GM23338 (cell line): ENCODE results near the gene LEAP2.
A peak's percentile ranks its signal among the peaks of the same experiment; 100 is the strongest.

Experiments
- CREB1 ChIP-seq: fragments of 250-450 bp; sonication (Bioruptor Pico); IDR thresholded peaks from 2 replicates; pipeline ENCODE4 v1.5.0; 2020; ENCODE audit warnings: low read depth, mild to moderate bottlenecking, moderate library complexity
- EZH2 ChIP-seq: fragments of 200-600 bp; sonication (generic); IDR thresholded peaks from one replicate; pipeline ENCODE4 v1.8.0; 2017; ENCODE audit warnings: antibody characterized with exemption, mild to moderate bottlenecking, low read depth; ENCODE audit not compliant: unreplicated experiment
- EZH2phosphoT487 ChIP-seq: fragments of 200-600 bp; sonication (generic); IDR thresholded peaks from one replicate; pipeline ENCODE4 v1.8.1; 2018; ENCODE audit warnings: antibody characterized with exemption; ENCODE audit not compliant: unreplicated experiment
- JUNB ChIP-seq: IDR thresholded peaks from one replicate; pipeline ENCODE4 v1.6.1; 2016; ENCODE audit warnings: antibody characterized with exemption; ENCODE audit not compliant: unreplicated experiment
- POLR2AphosphoS5 ChIP-seq: IDR thresholded peaks from 2 replicates; pipeline ENCODE4 v1.6.1; 2016; ENCODE audit warnings: antibody characterized with exemption, low read depth
- STAT1 ChIP-seq: IDR thresholded peaks from one replicate; pipeline ENCODE4 v1.6.1; 2016; ENCODE audit warnings: antibody characterized with exemption; ENCODE audit not compliant: unreplicated experiment
- ZNF114 ChIP-seq: fragments of 250-450 bp; sonication (Bioruptor Pico); IDR thresholded peaks from 2 replicates; pipeline ENCODE4 v1.5.0; 2020; ENCODE audit warnings: mild to moderate bottlenecking, moderate library complexity
- TF ChIP-seq, protein P1 (sequence below), 2 experiments: fragments of 200-600 bp in 1 of 2; sonication (generic) in 1 of 2; conservative IDR thresholded peaks; 2 replicates each; pipeline versions ENCODE4 v1.5.1 to v1.6.1; 2016 to 2017; ENCODE audit warnings: antibody characterized with exemption in 2 of 2, low read depth in 2 of 2, mild to moderate bottlenecking in 2 of 2, moderate library complexity in 1 of 2
- TF ChIP-seq, protein P2 (sequence below): IDR thresholded peaks from one replicate; pipeline ENCODE4 v1.6.1; 2018; ENCODE audit warnings: antibody characterized with exemption; ENCODE audit not compliant: unreplicated experiment
- TF ChIP-seq, protein P3 (sequence below): IDR thresholded peaks from 2 replicates; pipeline ENCODE4 v1.6.1; 2016; ENCODE audit warnings: antibody characterized with exemption

DNA sequence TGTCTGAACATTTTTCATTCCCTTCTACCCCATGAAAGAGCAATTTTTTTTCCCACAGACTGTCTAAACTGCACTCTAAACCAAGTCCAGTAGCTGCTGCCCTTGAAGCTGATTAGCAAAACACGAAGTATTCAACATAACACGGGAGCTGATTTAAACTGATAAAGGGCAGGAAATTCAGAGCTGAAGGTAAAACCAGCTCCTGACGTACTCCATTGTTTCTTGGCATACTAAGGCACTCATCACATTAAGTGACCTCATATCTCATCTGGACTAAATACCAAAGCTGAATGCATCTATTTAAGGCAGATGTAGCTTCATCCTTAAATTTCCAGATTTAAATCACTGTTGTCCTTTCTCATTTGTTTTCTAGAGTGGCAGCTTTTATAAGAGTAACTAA is 19.2 kb upstream of the LEAP2 start:
- TF ChIP-seq, protein P1, sequence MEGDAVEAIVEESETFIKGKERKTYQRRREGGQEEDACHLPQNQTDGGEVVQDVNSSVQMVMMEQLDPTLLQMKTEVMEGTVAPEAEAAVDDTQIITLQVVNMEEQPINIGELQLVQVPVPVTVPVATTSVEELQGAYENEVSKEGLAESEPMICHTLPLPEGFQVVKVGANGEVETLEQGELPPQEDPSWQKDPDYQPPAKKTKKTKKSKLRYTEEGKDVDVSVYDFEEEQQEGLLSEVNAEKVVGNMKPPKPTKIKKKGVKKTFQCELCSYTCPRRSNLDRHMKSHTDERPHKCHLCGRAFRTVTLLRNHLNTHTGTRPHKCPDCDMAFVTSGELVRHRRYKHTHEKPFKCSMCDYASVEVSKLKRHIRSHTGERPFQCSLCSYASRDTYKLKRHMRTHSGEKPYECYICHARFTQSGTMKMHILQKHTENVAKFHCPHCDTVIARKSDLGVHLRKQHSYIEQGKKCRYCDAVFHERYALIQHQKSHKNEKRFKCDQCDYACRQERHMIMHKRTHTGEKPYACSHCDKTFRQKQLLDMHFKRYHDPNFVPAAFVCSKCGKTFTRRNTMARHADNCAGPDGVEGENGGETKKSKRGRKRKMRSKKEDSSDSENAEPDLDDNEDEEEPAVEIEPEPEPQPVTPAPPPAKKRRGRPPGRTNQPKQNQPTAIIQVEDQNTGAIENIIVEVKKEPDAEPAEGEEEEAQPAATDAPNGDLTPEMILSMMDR (conservative IDR thresholded peaks at IDR 0.05; ENCODE audit: low read depth in 2 of 2) = no peak
- TF ChIP-seq EZH2 = no peak
- TF ChIP-seq, protein P2, sequence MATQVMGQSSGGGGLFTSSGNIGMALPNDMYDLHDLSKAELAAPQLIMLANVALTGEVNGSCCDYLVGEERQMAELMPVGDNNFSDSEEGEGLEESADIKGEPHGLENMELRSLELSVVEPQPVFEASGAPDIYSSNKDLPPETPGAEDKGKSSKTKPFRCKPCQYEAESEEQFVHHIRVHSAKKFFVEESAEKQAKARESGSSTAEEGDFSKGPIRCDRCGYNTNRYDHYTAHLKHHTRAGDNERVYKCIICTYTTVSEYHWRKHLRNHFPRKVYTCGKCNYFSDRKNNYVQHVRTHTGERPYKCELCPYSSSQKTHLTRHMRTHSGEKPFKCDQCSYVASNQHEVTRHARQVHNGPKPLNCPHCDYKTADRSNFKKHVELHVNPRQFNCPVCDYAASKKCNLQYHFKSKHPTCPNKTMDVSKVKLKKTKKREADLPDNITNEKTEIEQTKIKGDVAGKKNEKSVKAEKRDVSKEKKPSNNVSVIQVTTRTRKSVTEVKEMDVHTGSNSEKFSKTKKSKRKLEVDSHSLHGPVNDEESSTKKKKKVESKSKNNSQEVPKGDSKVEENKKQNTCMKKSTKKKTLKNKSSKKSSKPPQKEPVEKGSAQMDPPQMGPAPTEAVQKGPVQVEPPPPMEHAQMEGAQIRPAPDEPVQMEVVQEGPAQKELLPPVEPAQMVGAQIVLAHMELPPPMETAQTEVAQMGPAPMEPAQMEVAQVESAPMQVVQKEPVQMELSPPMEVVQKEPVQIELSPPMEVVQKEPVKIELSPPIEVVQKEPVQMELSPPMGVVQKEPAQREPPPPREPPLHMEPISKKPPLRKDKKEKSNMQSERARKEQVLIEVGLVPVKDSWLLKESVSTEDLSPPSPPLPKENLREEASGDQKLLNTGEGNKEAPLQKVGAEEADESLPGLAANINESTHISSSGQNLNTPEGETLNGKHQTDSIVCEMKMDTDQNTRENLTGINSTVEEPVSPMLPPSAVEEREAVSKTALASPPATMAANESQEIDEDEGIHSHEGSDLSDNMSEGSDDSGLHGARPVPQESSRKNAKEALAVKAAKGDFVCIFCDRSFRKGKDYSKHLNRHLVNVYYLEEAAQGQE = no peak
- TF ChIP-seq CREB1 = 0 out of 2 replicates have a peak, but pooled peaks have one; percentile 34
- no peak for TF ChIP-seq POLR2AphosphoS5
- no peak for TF ChIP-seq STAT1
- TF ChIP-seq JUNB = no peak
- TF ChIP-seq EZH2phosphoT487 = no peak
- TF ChIP-seq, protein P3, sequence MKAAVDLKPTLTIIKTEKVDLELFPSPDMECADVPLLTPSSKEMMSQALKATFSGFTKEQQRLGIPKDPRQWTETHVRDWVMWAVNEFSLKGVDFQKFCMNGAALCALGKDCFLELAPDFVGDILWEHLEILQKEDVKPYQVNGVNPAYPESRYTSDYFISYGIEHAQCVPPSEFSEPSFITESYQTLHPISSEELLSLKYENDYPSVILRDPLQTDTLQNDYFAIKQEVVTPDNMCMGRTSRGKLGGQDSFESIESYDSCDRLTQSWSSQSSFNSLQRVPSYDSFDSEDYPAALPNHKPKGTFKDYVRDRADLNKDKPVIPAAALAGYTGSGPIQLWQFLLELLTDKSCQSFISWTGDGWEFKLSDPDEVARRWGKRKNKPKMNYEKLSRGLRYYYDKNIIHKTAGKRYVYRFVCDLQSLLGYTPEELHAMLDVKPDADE = no peak
- TF ChIP-seq ZNF114 = no peak
